Measurements from ENCODE around the gene RGS12.

RGS12 gene

GRCh38 chr4:3251691-3252479, 40.9 kb upstream of the RGS12 start:
- Mint-ChIP-seq H3K27ac (no peak overlapping the region), H3K4me1 (ENCODE audit: low read depth) (no peaks in the 10 kb centered on the region), H3K4me3 (no peak overlapping the region), H3K27me3 (no peaks in the 10 kb centered on the region), H3K36me3 (no peaks in the 10 kb centered on the region), H3K9me3 (ENCODE audit: low read depth) (no peaks in the 10 kb centered on the region)

GRCh38 chr4:3252480-3252828, 40.4 kb upstream of the RGS12 start:
- H3K27ac Mint-ChIP-seq = no peak overlapping the region
- H3K4me1 Mint-ChIP-seq (ENCODE audit: low read depth) = no peaks in the 10 kb centered on the region
- no peaks in the 10 kb centered on the region for H3K9me3 Mint-ChIP-seq (ENCODE audit: low read depth)
- H3K36me3 Mint-ChIP-seq = no peaks in the 10 kb centered on the region
- no peaks in the 10 kb centered on the region for H3K27me3 Mint-ChIP-seq
- H3K4me3 Mint-ChIP-seq = no peak overlapping the region

GRCh38 chr4:3252831-3253641, 39.8 kb upstream of the RGS12 start:
- no peak overlapping the region for H3K4me3 Mint-ChIP-seq
- no peaks in the 10 kb centered on the region for H3K9me3 Mint-ChIP-seq (ENCODE audit: low read depth)
- H3K36me3 Mint-ChIP-seq = no peaks in the 10 kb centered on the region
- H3K4me1 Mint-ChIP-seq (ENCODE audit: low read depth) = no peaks in the 10 kb centered on the region
- H3K27ac Mint-ChIP-seq = no peak overlapping the region
- no peaks in the 10 kb centered on the region for H3K27me3 Mint-ChIP-seq

- no peaks in the 10 kb centered on the region for H3K4me1 Mint-ChIP-seq (ENCODE audit: low read depth)
- H3K36me3 Mint-ChIP-seq = peaks cover 2% of the 10 kb centered on the region
- H3K4me3 Mint-ChIP-seq = no peak overlapping the region
- no peak overlapping the region for H3K27ac Mint-ChIP-seq
- no peaks in the 10 kb centered on the region for H3K9me3 Mint-ChIP-seq (ENCODE audit: low read depth)
- no peaks in the 10 kb centered on the region for H3K27me3 Mint-ChIP-seq
Measured at GRCh38 chr4:3253808-3254207, 39.0 kb upstream of the RGS12 start.

GRCh38 chr4:3254302-3255131, 38.3 kb upstream of the RGS12 start:
- Mint-ChIP-seq H3K4me3 (no peak overlapping the region), H3K27ac (no peak overlapping the region), H3K27me3 (no peaks in the 10 kb centered on the region), H3K4me1 (ENCODE audit: low read depth) (no peaks in the 10 kb centered on the region), H3K9me3 (ENCODE audit: low read depth) (no peaks in the 10 kb centered on the region), H3K36me3 (peaks cover 2% of the 10 kb centered on the region)

- no peak overlapping the region for H3K4me3 Mint-ChIP-seq
- no peak overlapping the region for H3K27ac Mint-ChIP-seq
- H3K9me3 Mint-ChIP-seq (ENCODE audit: low read depth) = no peaks in the 10 kb centered on the region
- H3K27me3 Mint-ChIP-seq = no peaks in the 10 kb centered on the region
- no peaks in the 10 kb centered on the region for H3K4me1 Mint-ChIP-seq (ENCODE audit: low read depth)
- H3K36me3 Mint-ChIP-seq = peaks cover 2% of the 10 kb centered on the region
Measured at GRCh38 chr4:3255611-3256186, 37.1 kb upstream of the RGS12 start.

- H3K27me3 Mint-ChIP-seq = no peaks in the 10 kb centered on the region
- H3K27ac Mint-ChIP-seq = no peak overlapping the region
- H3K36me3 Mint-ChIP-seq = peaks cover 2% of the 10 kb centered on the region
- no peak overlapping the region for H3K4me3 Mint-ChIP-seq
- H3K9me3 Mint-ChIP-seq (ENCODE audit: low read depth) = no peaks in the 10 kb centered on the region
- no peaks in the 10 kb centered on the region for H3K4me1 Mint-ChIP-seq (ENCODE audit: low read depth)
Measured at GRCh38 chr4:3256230-3257102, 36.4 kb upstream of the RGS12 start.

GRCh38 chr4:3257103-3257555, 35.7 kb upstream of the RGS12 start:
- no peak overlapping the region for H3K27ac Mint-ChIP-seq
- no peak overlapping the region for H3K4me3 Mint-ChIP-seq
- H3K9me3 Mint-ChIP-seq (ENCODE audit: low read depth) = no peaks in the 10 kb centered on the region
- H3K4me1 Mint-ChIP-seq (ENCODE audit: low read depth) = no peaks in the 10 kb centered on the region
- H3K36me3 Mint-ChIP-seq = peaks cover 2% of the 10 kb centered on the region
- no peaks in the 10 kb centered on the region for H3K27me3 Mint-ChIP-seq

- peaks cover 2% of the 10 kb centered on the region for H3K36me3 Mint-ChIP-seq
- no peaks in the 10 kb centered on the region for H3K4me1 Mint-ChIP-seq (ENCODE audit: low read depth)
- no peaks in the 10 kb centered on the region for H3K27me3 Mint-ChIP-seq
- H3K4me3 Mint-ChIP-seq = no peak overlapping the region
- H3K9me3 Mint-ChIP-seq (ENCODE audit: low read depth) = no peaks in the 10 kb centered on the region
- H3K27ac Mint-ChIP-seq = no peak overlapping the region
Measured at GRCh38 chr4:3257556-3258482, 35.0 kb upstream of the RGS12 start.

- H3K27me3 Mint-ChIP-seq = no peaks in the 10 kb centered on the region
- H3K36me3 Mint-ChIP-seq = peaks cover 4% of the 10 kb centered on the region
- H3K9me3 Mint-ChIP-seq (ENCODE audit: low read depth) = no peaks in the 10 kb centered on the region
- H3K4me1 Mint-ChIP-seq (ENCODE audit: low read depth) = no peaks in the 10 kb centered on the region
- H3K27ac Mint-ChIP-seq = no peak overlapping the region
- no peak overlapping the region for H3K4me3 Mint-ChIP-seq
Measured at GRCh38 chr4:3261411-3262207, 31.2 kb upstream of the RGS12 start.

- Mint-ChIP-seq H3K27me3 (no peaks in the 10 kb centered on the region), H3K9me3 (ENCODE audit: low read depth) (no peaks in the 10 kb centered on the region), H3K36me3 (peaks cover 4% of the 10 kb centered on the region), H3K4me1 (ENCODE audit: low read depth) (no peaks in the 10 kb centered on the region), H3K4me3 (no peak overlapping the region), H3K27ac (no peak overlapping the region)
Measured at GRCh38 chr4:3262208-3263052, 30.4 kb upstream of the RGS12 start.

All from activated naive CD8-positive, alpha-beta T cell (primary cell).